ENCODE measurements around the gene BCR.
"Not testable (repeated sequence)": the region's sequence is repeated elsewhere in the genome, so short reads cannot be mapped to it uniquely, and the experiment has no call there.

Gene BCR

DNA sequence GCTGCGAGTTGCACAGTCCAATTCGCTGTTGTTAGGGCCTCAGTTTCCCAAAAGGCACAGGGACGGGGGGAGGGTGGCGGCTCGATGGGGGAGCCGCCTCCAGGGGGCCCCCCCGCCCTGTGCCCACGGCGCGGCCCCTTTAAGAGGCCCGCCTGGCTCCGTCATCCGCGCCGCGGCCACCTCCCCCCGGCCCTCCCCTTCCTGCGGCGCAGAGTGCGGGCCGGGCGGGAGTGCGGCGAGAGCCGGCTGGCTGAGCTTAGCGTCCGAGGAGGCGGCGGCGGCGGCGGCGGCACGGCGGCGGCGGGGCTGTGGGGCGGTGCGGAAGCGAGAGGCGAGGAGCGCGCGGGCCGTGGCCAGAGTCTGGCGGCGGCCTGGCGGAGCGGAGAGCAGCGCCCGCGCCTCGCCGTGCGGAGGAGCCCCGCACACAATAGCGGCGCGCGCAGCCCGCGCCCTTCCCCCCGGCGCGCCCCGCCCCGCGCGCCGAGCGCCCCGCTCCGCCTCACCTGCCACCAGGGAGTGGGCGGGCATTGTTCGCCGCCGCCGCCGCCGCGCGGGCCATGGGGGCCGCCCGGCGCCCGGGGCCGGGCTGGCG is at the start of gene BCR:
Gene BCR, plus strand, starts transcription at position 209 of the 592 bp plus-strand sequence. CDS start 452 bp downstream, outside the sequence.
- no peak for FAIRE-seq

GRCh38 chr22:23130697-23131096 is 49.6 kb upstream of the BCR start:
- no peak for FAIRE-seq

GRCh38 chr22:23131931-23132330 is 48.4 kb upstream of the BCR start:
- FAIRE-seq = no peak

- FAIRE-seq = no peak
Measured at GRCh38 chr22:23132376-23133091, 47.8 kb upstream of the BCR start.

DNA sequence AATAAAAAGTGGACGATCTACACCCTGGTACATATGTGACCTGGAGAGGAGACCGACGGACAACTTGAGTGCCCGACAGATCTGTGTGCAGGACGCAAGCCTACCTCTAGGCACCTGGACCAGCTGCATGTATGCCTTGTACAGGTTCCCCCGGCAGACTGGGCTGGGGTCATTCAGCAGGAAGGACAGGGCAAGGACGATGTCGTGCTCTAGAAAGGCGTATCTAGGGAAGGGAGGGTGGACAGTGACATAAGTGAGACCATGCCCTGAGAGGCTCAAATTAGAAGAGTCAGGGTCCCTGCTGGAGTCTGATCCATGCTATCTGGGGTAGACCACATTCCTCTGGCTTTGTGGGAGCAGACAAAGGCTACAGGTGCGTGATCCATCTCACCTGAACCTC is 46.4 kb upstream of the BCR start:
- no peak for FAIRE-seq

GRCh38 chr22:23136991-23137390 is 43.3 kb upstream of the BCR start:
- FAIRE-seq = not testable (repeated sequence)

DNA sequence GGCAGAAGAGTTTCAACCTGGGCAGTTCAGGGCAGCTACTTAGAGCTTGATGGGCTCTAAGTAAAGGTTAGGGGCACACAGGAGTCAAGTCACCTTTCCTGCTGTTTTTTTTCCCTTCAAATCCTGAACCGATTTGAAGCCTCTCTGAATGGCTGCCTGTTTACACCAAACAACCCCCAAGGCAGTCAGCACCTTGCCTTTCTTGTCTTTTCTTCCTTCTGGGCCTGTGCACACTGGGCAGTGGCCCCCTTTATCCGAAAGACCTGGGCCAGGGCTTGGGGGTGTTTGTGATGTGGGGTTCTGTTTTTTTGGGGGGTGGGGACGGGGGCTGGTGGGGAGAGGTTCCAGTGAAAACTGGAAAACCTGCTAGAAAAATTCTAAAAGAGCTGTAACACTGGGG is 42.8 kb upstream of the BCR start:
- FAIRE-seq = no peak

- FAIRE-seq = no peak
Measured at GRCh38 chr22:23137905-23138561, 42.3 kb upstream of the BCR start.

- FAIRE-seq = no peak
Measured at GRCh38 chr22:23138584-23139435, 41.5 kb upstream of the BCR start.

- FAIRE-seq = no peak
Measured at GRCh38 chr22:23140385-23140784, 39.9 kb upstream of the BCR start.

DNA sequence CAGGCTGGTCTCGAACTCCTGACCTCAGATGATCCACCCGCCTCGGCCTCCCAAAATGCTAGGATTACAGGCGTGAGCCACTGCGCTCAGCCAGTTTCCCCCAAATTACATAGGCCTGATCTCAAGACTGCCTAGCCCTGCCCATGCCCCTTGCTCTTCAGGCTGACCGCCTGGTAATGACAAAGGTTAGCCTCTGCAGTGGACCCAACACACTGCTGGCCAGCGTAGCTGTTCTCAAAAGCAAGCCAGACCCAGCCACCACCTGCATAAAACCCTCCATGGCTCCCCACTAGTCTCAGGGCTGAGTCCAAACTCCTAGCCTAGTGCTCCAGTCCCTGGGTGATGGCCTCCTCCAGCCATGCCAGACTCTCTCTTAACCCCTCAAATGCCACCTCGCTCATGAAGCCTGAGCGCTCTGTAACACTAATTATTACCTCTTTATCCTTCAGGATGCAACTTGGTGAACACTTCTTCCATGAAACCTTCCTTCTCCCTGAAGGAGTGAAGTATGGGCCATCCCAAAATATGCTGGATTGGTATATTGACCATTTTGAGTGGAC is 37.7 kb upstream of the BCR start:
- no peak for FAIRE-seq

- no peak for FAIRE-seq
Measured at GRCh38 chr22:23143119-23143518, 37.2 kb upstream of the BCR start.

DNA sequence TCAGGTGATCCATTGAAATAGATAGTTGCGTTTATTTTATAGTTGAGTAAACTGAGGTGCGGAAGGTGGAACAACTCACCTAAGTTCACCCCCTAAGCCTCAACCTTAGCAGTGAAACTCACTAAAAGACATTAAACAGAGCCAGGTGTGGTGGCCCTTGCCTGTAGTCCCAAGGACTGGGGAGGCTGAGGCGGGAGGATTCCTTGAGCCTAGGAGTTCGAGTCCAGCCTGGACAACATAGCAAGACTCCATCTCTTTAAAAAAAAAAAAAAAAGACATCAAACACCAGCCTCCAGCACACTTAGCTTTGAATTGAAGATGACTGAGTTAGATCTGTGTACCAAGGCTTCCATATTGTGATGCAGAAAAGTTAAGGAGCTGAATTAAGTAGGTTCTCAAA is 35.9 kb upstream of the BCR start:
- FAIRE-seq = no peak

- FAIRE-seq = no peak
Measured at GRCh38 chr22:23144932-23145877, 35.1 kb upstream of the BCR start, which contains the start of gene RAB36. Gene RAB36 (plus strand): TSS chr22:23145477. CDS start chr22:23146617, 1,140 bp downstream.

DNA sequence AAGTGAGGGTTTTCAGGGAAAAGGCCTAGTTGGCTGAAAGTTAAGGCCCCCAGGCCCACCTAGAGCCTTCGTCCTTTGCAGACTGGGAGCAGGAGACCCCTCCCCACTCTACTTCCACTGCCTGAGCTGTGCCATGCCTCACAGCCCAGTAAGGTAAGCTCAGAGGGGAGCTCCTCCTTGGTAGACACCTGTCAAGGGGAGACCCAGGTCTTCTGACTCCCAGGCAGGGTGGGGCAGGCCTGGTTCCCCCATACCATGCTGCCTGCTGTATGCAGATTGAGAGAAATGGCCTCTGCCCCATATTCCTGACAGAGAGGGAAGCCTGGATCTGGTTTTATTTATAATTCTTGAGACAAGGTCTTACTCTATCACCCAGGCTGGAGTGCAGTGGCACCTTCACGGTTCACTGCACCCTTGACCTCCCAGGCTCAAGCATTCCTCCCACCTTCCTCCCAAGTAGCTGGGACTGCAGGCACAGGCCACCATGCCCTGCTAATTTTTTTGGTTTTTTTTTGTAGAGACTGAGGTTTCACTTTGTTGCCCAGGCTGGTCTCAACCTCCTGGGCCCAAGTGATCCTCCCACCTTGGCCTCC is 34.3 kb upstream of the BCR start:
- no peak for FAIRE-seq

DNA sequence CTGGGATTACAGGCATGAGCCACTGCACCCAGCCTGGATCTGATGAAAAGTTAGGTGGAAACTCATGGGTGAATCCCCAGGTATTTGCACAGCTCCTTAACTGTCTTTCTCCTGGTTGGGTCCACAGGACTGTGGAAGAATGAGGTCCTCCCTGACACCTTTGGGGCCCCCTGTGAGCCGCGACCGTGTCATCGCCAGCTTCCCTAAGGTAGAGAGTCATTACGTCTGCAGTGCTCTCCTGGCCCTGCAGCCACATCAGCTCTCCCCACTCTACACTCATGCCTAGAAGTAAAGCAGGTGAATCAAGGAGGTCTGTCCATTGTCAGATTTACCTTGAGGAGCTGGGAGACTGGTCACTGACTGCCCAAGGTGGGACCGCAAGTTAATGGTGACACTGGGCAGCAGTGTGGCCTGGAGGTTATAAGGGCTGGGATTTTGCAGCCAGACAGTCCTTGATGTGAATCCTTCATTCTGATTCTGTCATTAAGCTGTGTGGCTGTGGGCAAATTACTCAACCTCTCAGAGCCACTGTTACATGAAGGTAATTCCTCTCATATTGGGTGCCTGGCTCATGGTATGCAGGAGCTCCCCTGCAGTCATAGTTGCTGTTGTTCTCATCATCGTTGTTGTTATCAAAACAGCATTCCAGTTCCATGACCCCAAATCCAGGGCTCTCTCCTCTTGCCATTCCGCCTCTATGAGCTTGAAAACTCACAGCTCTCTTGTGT is 33.7 kb upstream of the BCR start:
- FAIRE-seq = no peak

DNA sequence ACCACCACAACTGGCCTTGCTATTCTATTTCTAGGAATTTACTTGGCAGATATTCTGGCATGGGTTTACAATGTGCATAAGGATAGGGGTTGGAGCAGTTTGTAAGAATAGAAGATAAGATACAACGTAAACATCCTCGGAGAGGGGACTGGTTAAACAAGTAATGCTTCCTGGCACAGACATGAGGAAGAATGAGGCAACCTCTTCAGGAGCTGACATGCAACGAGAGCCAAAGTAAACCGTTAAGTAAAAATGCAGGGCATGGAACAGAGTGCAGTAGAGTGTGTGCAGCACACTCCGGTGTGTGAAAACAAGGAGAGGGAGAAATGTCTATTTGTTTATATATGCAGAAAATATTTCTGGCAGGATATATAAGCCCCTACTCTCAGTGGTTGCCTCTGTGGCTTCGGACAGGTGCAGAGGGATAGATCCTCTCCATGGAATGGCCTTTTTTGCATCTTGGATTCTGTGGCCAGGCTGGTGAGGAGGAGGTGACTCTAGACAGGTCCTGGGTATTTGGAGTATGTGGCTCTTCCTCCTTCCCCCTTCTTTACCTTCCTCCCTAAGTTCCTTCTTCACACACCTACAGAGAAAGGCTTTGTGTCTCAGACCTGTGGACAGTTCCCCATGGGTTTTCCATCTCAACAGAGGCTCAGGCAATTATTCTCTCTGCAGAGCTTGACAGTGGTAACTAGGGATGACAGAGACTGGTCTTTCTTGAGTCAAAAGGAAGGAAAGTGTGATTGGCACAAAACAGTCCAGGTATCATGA is 32.5 kb upstream of the BCR start:
- no peak for FAIRE-seq

GRCh38 chr22:23149743-23150238 is 30.5 kb upstream of the BCR start:
- no peak for FAIRE-seq

DNA sequence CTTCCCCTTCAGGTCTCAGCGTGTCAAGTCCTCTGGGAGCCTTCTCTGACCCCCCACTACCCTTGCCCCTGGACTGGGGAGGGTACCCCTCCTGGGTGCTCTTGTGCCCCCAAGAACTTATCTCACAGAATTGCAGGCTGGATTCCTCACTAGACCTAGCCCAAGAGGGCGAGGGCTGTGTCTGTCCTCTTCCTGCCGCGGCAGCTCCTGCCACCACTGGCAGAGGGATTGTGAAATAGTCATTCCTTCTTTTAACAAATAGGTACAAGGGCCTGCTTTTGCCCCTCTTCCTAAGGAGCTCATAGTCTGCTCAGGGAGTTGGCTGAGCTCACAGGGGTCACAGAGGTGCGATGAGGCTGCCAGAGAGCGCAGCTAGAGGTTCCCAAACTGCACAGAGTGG is 29.5 kb upstream of the BCR start:
- FAIRE-seq = no peak

DNA sequence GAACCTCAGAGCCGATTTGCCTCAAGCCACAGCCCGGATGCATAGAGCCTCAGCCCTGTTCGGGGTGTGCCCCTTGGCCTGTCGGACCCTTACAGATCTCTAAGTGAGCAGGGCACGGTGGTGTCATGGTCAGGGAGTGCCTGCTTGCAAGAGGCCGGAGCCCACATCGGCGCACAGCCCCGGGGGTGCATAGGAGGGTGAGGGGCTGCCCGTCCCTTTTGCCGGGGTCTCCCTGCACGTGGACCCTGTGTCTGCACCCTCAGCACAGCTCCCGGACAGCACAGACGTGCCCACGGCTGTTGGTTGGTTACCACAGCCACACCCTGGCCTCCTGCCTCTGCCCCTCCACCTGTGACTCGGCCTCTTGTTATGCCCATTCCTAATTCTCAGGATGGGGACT is 28.5 kb upstream of the BCR start:
- no peak for FAIRE-seq
